Calu3 (cell line): ENCODE measurements around the gene HOXD8. TPM values are rescaled to one million over a fixed set of nuclear protein-coding genes. Genes with fewer than 3 reads are reported as not detected.

Experiments used
- BruUV-seq: library from RNA; stranded (reverse); fragments of 400-500 nt; replicated peaks from 2 replicates; lab custom pipeline; 2021; lab: Mats Ljungman, UMichigan
- CTCF ChIA-PET: fragments of 300-600 bp; sonication (Branson Sonifier 250); formaldehyde crosslinking; loops from one replicate; lab custom pipeline; 2022; ENCODE audit warnings: antibody characterized with exemption; lab: Charles Lee
- DNase-seq: peaks from one replicate; pipeline ENCODE4 v3.0.0; 2022
- H3K27ac Mint-ChIP-seq: one replicate; pipeline ENCODE4 v1.8.0; 2022; ENCODE audit warnings: mixed read lengths; ENCODE audit not compliant: unreplicated experiment
- H3K27me3 Mint-ChIP-seq: one replicate; pipeline ENCODE4 v1.8.0; 2022; ENCODE audit warnings: mixed read lengths; ENCODE audit not compliant: unreplicated experiment
- H3K36me3 Mint-ChIP-seq: one replicate; pipeline ENCODE4 v1.8.0; 2022; ENCODE audit warnings: mild to moderate bottlenecking, moderate library complexity, mixed read lengths; ENCODE audit not compliant: insufficient read depth, unreplicated experiment
- H3K4me1 Mint-ChIP-seq: one replicate; pipeline ENCODE4 v1.8.0; 2022; ENCODE audit warnings: mild to moderate bottlenecking, low read depth, mixed read lengths; ENCODE audit not compliant: unreplicated experiment
- H3K4me3 Mint-ChIP-seq: one replicate; pipeline ENCODE4 v1.8.0; 2022; ENCODE audit warnings: mild to moderate bottlenecking, low read depth, moderate library complexity, mixed read lengths; ENCODE audit not compliant: unreplicated experiment
- H3K9me3 Mint-ChIP-seq: one replicate; pipeline ENCODE4 v1.8.0; 2022; ENCODE audit warnings: low read depth, mixed read lengths; ENCODE audit not compliant: unreplicated experiment
- intact Hi-C: fragments of 100-400 bp; cut with micrococcal nuclease; formaldehyde crosslinking; loops from one replicate; pipeline ENCODE4 v1.10.0; 2022; ENCODE audit not compliant: unreplicated experiment
- total RNA-seq: library from RNA; stranded (reverse); gene quantifications from 2 replicates; pipeline ENCODE4 v1.2.3, GENCODE V29; 2022
- TF ChIP-seq, protein P1 (sequence below): fragments of 200-600 bp; IDR thresholded peaks from one replicate; pipeline ENCODE4 v1.8.0; 2022; ENCODE audit warnings: antibody characterized with exemption; ENCODE audit not compliant: unreplicated experiment

The HOXD8 gene
- total RNA-seq, 1 experiment from 2014 or later = not detected

DNA sequence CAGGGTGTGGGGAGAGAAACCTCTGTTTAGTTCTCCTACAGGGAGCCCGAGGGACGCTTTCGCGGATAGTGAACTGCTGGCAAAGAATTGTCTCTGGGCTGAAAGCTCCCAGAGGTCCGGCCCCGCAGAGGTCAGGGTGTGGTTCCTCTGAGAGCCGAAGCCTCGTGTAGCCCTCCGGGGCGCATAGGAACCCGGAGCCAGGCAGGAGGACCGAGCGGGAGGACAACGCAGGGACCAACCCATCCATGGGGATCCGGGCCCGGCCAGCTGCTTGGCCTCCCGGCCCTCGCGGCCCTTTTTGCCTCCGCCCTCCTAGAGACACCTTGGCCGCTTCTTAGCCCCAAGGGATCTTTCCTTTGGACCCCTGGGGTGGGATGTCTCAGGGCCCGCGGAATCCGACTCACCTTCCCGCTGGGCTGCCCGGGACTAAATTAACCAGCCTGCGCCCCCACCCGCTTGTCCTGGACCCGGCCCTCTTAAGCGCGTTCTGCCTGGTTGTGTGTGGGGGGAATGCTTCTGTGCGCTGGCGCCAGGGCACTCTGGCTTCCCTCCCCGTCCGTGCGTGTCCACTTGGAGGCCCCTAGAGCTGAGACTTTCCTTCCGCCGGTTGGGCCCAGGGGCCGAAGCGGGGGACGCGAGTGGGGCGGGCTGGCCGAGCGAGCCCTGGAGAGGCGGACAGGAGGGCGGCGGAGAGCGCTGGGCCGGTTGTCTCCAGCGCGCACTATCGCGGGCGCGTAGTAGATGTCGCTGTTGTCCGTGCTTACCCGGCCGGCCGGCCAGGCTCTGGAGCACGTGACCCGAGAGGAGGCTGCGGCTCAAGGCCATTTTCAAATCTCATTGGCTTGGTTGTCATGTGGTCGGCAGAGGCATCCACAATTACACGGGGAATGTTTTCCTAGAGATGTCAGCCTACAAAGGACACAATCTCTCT lies 13.4 kb upstream of the HOXD8 start, which contains the start of gene HOXD10:
Gene HOXD10 (plus strand): TSS at position 896 of the 931 bp plus-strand sequence. CDS start 56 bp downstream, outside the sequence.
- Mint-ChIP-seq H3K36me3 (no peaks in the 10 kb centered on the region), H3K4me3 (no peak within 1 kb of the TSS), H3K27ac (no peak within 1 kb of the TSS), H3K9me3 (no peaks in the 10 kb centered on the region), H3K27me3 (peaks cover 93% of the 10 kb centered on the region), H3K4me1 (no peaks in the 10 kb centered on the region)
- TF ChIP-seq, protein P1, sequence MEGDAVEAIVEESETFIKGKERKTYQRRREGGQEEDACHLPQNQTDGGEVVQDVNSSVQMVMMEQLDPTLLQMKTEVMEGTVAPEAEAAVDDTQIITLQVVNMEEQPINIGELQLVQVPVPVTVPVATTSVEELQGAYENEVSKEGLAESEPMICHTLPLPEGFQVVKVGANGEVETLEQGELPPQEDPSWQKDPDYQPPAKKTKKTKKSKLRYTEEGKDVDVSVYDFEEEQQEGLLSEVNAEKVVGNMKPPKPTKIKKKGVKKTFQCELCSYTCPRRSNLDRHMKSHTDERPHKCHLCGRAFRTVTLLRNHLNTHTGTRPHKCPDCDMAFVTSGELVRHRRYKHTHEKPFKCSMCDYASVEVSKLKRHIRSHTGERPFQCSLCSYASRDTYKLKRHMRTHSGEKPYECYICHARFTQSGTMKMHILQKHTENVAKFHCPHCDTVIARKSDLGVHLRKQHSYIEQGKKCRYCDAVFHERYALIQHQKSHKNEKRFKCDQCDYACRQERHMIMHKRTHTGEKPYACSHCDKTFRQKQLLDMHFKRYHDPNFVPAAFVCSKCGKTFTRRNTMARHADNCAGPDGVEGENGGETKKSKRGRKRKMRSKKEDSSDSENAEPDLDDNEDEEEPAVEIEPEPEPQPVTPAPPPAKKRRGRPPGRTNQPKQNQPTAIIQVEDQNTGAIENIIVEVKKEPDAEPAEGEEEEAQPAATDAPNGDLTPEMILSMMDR = no peak
- CTCF ChIA-PET = no interaction called here
- intact Hi-C loops = no loop called here
- no peak for DNase-seq
- BruUV-seq = no TSS peak

- Mint-ChIP-seq H3K36me3 (no peaks in the 10 kb centered on the region), H3K9me3 (no peaks in the 10 kb centered on the region), H3K4me3 (no peak overlapping the region), H3K27ac (no peak overlapping the region), H3K4me1 (no peaks in the 10 kb centered on the region), H3K27me3 (peaks cover 82% of the 10 kb centered on the region)
- CTCF ChIA-PET = no interaction called here
- DNase-seq = no peak
- TF ChIP-seq, protein P1 = no peak
- intact Hi-C loops = no loop called here
- no TSS peak for BruUV-seq
Measured at GRCh38 chr2:176117162-176117822, 12.2 kb upstream of the HOXD8 start.

- no peak overlapping the region for H3K27ac Mint-ChIP-seq
- H3K27me3 Mint-ChIP-seq = peaks cover 76% of the 10 kb centered on the region
- intact Hi-C loops = no loop called here
- CTCF ChIA-PET = no interaction called here
- no peak overlapping the region for H3K4me3 Mint-ChIP-seq
- DNase-seq = no peak
- TF ChIP-seq, protein P1 = no peak
- no peaks in the 10 kb centered on the region for H3K36me3 Mint-ChIP-seq
- no peaks in the 10 kb centered on the region for H3K9me3 Mint-ChIP-seq
- H3K4me1 Mint-ChIP-seq = no peaks in the 10 kb centered on the region
- BruUV-seq = no TSS peak
Measured at GRCh38 chr2:176117823-176118371, 11.6 kb upstream of the HOXD8 start.

GRCh38 chr2:176118601-176119339 lies 10.7 kb upstream of the HOXD8 start:
- TF ChIP-seq, protein P1 = peak; percentile 50
- DNase-seq = no peak
- intact Hi-C loops = no loop called here
- Mint-ChIP-seq H3K36me3 (no peaks in the 10 kb centered on the region), H3K4me3 (no peak overlapping the region), H3K27ac (no peak overlapping the region), H3K9me3 (no peaks in the 10 kb centered on the region), H3K27me3 (peaks cover 67% of the 10 kb centered on the region), H3K4me1 (no peaks in the 10 kb centered on the region)
- BruUV-seq = no TSS peak
- CTCF ChIA-PET = no interaction called here
